ENCODE measurements around the gene KIFBP.
A peak's percentile ranks its signal among the peaks of the same experiment; 100 is the strongest.
"Not testable (repeated sequence)": the region's sequence is repeated elsewhere in the genome, so short reads cannot be mapped to it uniquely, and the experiment has no call there.

KIFBP gene

GRCh38 chr10:68988530-68989316 is at the start of gene KIFBP:
TSS of gene KIFBP (plus strand) at chr10:68988803. CDS start at chr10:68988833, 30 bp downstream.
- DNase-seq (ENCODE audit: low spot score): peak; percentile 94

GRCh38 chr10:68938884-68939283 is 49.7 kb upstream of the KIFBP start:
- no peak for DNase-seq (ENCODE audit: low spot score)

- DNase-seq (ENCODE audit: low spot score): not testable (repeated sequence)
Measured at GRCh38 chr10:68940917-68941316, 47.7 kb upstream of the KIFBP start.

GRCh38 chr10:68950598-68950997 is 38.0 kb upstream of the KIFBP start:
- DNase-seq (ENCODE audit: low spot score): no peak

GRCh38 chr10:68954904-68955303 is 33.7 kb upstream of the KIFBP start:
- no peak for DNase-seq (ENCODE audit: low spot score)

- DNase-seq (ENCODE audit: low spot score): no peak
Measured at GRCh38 chr10:68955355-68955831, 33.2 kb upstream of the KIFBP start.

GRCh38 chr10:68955832-68956532 is 32.6 kb upstream of the KIFBP start, which contains the start of gene DDX21:
TSS of gene DDX21 (plus strand) at chr10:68956170. CDS start at chr10:68956226, 56 bp downstream.
- DNase-seq (ENCODE audit: low spot score): peak; percentile 93

- DNase-seq (ENCODE audit: low spot score): no peak
Measured at GRCh38 chr10:68957284-68957615, 31.4 kb upstream of the KIFBP start.

- no peak for DNase-seq (ENCODE audit: low spot score)
Measured at GRCh38 chr10:68957654-68958053, 30.9 kb upstream of the KIFBP start.

GRCh38 chr10:68959695-68960527 is 28.7 kb upstream of the KIFBP start:
- no peak for DNase-seq (ENCODE audit: low spot score)

- DNase-seq (ENCODE audit: low spot score): no peak
Measured at GRCh38 chr10:68963151-68963550, 25.5 kb upstream of the KIFBP start.

GRCh38 chr10:68973975-68974374 is 14.6 kb upstream of the KIFBP start:
- DNase-seq (ENCODE audit: low spot score): no peak

- not testable (repeated sequence) for DNase-seq (ENCODE audit: low spot score)
Measured at GRCh38 chr10:68975936-68976473, 12.6 kb upstream of the KIFBP start.

GRCh38 chr10:68979738-68980137 is 8.9 kb upstream of the KIFBP start:
- not testable (repeated sequence) for DNase-seq (ENCODE audit: low spot score)

- no peak for DNase-seq (ENCODE audit: low spot score)
Measured at GRCh38 chr10:68981074-68981473, 7.5 kb upstream of the KIFBP start.

- DNase-seq (ENCODE audit: low spot score): no peak
Measured at GRCh38 chr10:68982389-68982788, 6.2 kb upstream of the KIFBP start.

- no peak for DNase-seq (ENCODE audit: low spot score)
Measured at GRCh38 chr10:68987611-68988010, 992 bp upstream of the KIFBP start.

GRCh38 chr10:68989317-68989990 is 851 bp downstream of the KIFBP start:
- no peak for DNase-seq (ENCODE audit: low spot score)

GRCh38 chr10:68992636-68993440 is 4.2 kb downstream of the KIFBP start:
- no peak for DNase-seq (ENCODE audit: low spot score)

- no peak for DNase-seq (ENCODE audit: low spot score)
Measured at GRCh38 chr10:68997211-68997610, 8.6 kb downstream of the KIFBP start.

- DNase-seq (ENCODE audit: low spot score): peak; percentile 55
Measured at GRCh38 chr10:69004821-69005220, 16.2 kb downstream of the KIFBP start.
